SK-N-SH treated with all-trans-retinoic acid at 6 μM for 48 hours (cell line): Measurements from ENCODE around the gene MAP7D1.

ENCODE experiments used
- ATAC-seq: fragments of 200-7000 bp; cut with Tn5 transposase; 3 replicates; pipeline ENCODE4 v1.9.1; 2020; ENCODE audit warnings: mild to moderate bottlenecking, moderate library complexity
- ARNTL ChIP-seq: fragments of 450-650 bp; formaldehyde crosslinking; IDR thresholded peaks from 2 replicates; pipeline ENCODE4 v1.5.0; 2020; ENCODE audit warnings: low read depth, mild to moderate bottlenecking, moderate library complexity, borderline replicate concordance
- BACH2 ChIP-seq: fragments of 250-450 bp; sonication (Bioruptor Pico); IDR thresholded peaks from 2 replicates; pipeline ENCODE4 v1.9.0; 2021; ENCODE audit warnings: mild to moderate bottlenecking, borderline replicate concordance
- CREB5 ChIP-seq: fragments of 250-450 bp; sonication (Bioruptor Pico); IDR thresholded peaks from 2 replicates; pipeline ENCODE4 v1.5.1; 2020; ENCODE audit warnings: low read depth, mild to moderate bottlenecking, moderate library complexity
- CSDC2 ChIP-seq: fragments of 250-450 bp; sonication (Bioruptor Pico); IDR thresholded peaks from 2 replicates; pipeline ENCODE4 v1.5.0; 2020; ENCODE audit warnings: mild to moderate bottlenecking, moderate library complexity
- CSRNP3 ChIP-seq: fragments of 250-450 bp; sonication (Bioruptor Pico); IDR thresholded peaks from 2 replicates; pipeline ENCODE4 v1.5.1; 2021; ENCODE audit warnings: mild to moderate bottlenecking, moderate library complexity
- ESRRG ChIP-seq: fragments of 250-450 bp; sonication (Bioruptor Pico); IDR thresholded peaks from 2 replicates; pipeline ENCODE4 v1.6.1; 2021; ENCODE audit warnings: mild to moderate bottlenecking
- GLIS3 ChIP-seq: fragments of 250-450 bp; sonication (Bioruptor Pico); IDR thresholded peaks from 2 replicates; pipeline ENCODE4 v1.5.0; 2020; ENCODE audit warnings: mild to moderate bottlenecking, moderate library complexity
- ISL1 ChIP-seq: fragments of 250-450 bp; sonication (Bioruptor Pico); IDR thresholded peaks from 2 replicates; pipeline ENCODE4 v2.1.2; 2022; ENCODE audit warnings: mild to moderate bottlenecking, moderate library complexity
- OSR1 ChIP-seq: fragments of 250-450 bp; sonication (Bioruptor Pico); IDR thresholded peaks from 2 replicates; pipeline ENCODE4 v1.8.0; 2022; ENCODE audit warnings: moderate library complexity, mild to moderate bottlenecking, inconsistent platforms
- PATZ1 ChIP-seq: fragments of 250-450 bp; sonication (Bioruptor Pico); IDR thresholded peaks from 2 replicates; pipeline ENCODE4 v1.8.0; 2020; ENCODE audit warnings: mild to moderate bottlenecking, moderate library complexity, borderline replicate concordance
- PPARA ChIP-seq: fragments of 250-450 bp; sonication (Bioruptor Pico); IDR thresholded peaks from 2 replicates; pipeline ENCODE4 v1.5.0; 2020; ENCODE audit warnings: mild to moderate bottlenecking, borderline replicate concordance
- RARB ChIP-seq: fragments of 250-450 bp; sonication (Bioruptor Pico); IDR thresholded peaks from 2 replicates; pipeline ENCODE4 v1.8.0; 2021; ENCODE audit warnings: mild to moderate bottlenecking, moderate library complexity
- SNAI2 ChIP-seq: fragments of 250-450 bp; sonication (Bioruptor Pico); IDR thresholded peaks from 2 replicates; pipeline ENCODE4 v1.5.0; 2020; ENCODE audit warnings: mild to moderate bottlenecking, moderate library complexity
- TCF4 ChIP-seq: fragments of 250-450 bp; sonication (Bioruptor Pico); IDR thresholded peaks from 2 replicates; pipeline ENCODE4 v1.8.0; 2021; ENCODE audit warnings: mild to moderate bottlenecking, moderate library complexity, borderline replicate concordance
- TOX ChIP-seq: fragments of 250-450 bp; sonication (Bioruptor Pico); IDR thresholded peaks from 2 replicates; pipeline ENCODE4 v1.8.0; 2021; ENCODE audit warnings: mild to moderate bottlenecking, moderate library complexity, borderline replicate concordance
- ZC3H10 ChIP-seq: fragments of 250-450 bp; sonication (Bioruptor Pico); IDR thresholded peaks from 2 replicates; pipeline ENCODE4 v1.5.1; 2021; ENCODE audit warnings: mild to moderate bottlenecking, moderate library complexity
- ZFP3 ChIP-seq: fragments of 250-450 bp; sonication (Bioruptor Pico); IDR thresholded peaks from 2 replicates; pipeline ENCODE4 v1.5.0; 2020; ENCODE audit warnings: mild to moderate bottlenecking, moderate library complexity
- ZFP30 ChIP-seq: fragments of 450-650 bp; formaldehyde crosslinking; IDR thresholded peaks from 2 replicates; pipeline ENCODE4 v1.5.0; 2022; ENCODE audit warnings: mild to moderate bottlenecking, moderate library complexity
- ZNF565 ChIP-seq: fragments of 450-650 bp; formaldehyde crosslinking; conservative IDR thresholded peaks from 2 replicates; pipeline ENCODE4 v1.5.0; 2020; ENCODE audit warnings: low read depth, mild to moderate bottlenecking, moderate library complexity
- ZNF70 ChIP-seq: fragments of 450-650 bp; formaldehyde crosslinking; IDR thresholded peaks from 2 replicates; pipeline ENCODE4 v1.5.0; 2020; ENCODE audit warnings: mild to moderate bottlenecking, moderate library complexity
- ZNF8 ChIP-seq: fragments of 450-650 bp; formaldehyde crosslinking; IDR thresholded peaks from 2 replicates; pipeline ENCODE4 v1.5.0; 2020; ENCODE audit warnings: mild to moderate bottlenecking, moderate library complexity
- TF ChIP-seq, protein P1 (sequence below): fragments of 250-450 bp; sonication (Bioruptor Pico); IDR thresholded peaks from 2 replicates; pipeline ENCODE4 v1.5.0; 2020; ENCODE audit warnings: mild to moderate bottlenecking, moderate library complexity

The MAP7D1 gene

GRCh38 chr1:36203027-36203553, 47.1 kb downstream of the MAP7D1 start (continued):
- TF ChIP-seq ARNTL (CRISPR knock-in tag): no peak
- TF ChIP-seq ZFP3 (CRISPR knock-in tag): no peak
- no peak for TF ChIP-seq CREB5 (CRISPR knock-in tag)

DNA sequence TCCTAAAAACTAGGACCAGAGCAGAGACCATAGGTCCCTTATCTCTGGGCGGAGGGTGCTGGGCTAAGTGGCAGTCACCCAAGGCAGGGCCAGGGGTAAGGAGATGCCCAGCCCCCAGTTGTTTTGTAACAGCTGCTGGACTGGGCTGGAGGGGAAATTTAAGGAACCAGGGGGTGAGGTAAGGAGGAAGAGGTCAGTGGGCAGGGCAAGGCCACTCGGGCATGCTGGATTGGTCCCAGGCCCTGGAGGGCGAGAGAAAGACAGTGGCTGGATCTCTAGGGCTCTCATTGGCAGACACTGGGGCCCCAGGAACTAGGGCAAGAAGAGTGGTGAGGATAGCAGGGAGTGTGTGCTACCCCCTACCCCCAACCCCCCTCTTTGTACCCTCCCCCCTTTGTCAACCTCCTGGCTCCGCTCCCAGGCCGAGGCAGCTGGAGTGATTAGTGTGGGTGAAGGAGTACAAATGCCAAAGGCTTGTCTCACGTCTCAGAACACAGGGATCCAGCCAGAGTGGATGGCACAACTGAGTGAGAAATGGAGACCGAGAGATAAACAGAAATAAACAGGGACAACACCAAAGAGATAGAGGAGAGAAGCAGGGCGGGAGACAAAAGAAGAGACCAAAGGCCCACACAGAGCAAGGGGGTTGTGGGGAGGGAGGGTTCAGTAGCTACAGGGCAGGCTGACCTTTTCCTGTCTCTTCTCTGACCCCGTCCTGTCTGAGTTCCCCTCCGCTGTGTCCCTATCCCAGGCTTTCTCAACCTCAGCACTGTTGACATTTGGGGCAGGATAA, 47.8 kb downstream of the MAP7D1 start:
- peak; percentile 82 for ATAC-seq
- TF ChIP-seq ZC3H10 (CRISPR knock-in tag): no peak
- no peak for TF ChIP-seq ZNF8 (CRISPR knock-in tag)
- TF ChIP-seq ESRRG (CRISPR knock-in tag): no peak
- no peak for TF ChIP-seq ZFP3 (CRISPR knock-in tag)
- TF ChIP-seq ZNF565: no peak
- no peak for TF ChIP-seq ARNTL (CRISPR knock-in tag)
- no peak for TF ChIP-seq RARB
- TF ChIP-seq, protein P1, sequence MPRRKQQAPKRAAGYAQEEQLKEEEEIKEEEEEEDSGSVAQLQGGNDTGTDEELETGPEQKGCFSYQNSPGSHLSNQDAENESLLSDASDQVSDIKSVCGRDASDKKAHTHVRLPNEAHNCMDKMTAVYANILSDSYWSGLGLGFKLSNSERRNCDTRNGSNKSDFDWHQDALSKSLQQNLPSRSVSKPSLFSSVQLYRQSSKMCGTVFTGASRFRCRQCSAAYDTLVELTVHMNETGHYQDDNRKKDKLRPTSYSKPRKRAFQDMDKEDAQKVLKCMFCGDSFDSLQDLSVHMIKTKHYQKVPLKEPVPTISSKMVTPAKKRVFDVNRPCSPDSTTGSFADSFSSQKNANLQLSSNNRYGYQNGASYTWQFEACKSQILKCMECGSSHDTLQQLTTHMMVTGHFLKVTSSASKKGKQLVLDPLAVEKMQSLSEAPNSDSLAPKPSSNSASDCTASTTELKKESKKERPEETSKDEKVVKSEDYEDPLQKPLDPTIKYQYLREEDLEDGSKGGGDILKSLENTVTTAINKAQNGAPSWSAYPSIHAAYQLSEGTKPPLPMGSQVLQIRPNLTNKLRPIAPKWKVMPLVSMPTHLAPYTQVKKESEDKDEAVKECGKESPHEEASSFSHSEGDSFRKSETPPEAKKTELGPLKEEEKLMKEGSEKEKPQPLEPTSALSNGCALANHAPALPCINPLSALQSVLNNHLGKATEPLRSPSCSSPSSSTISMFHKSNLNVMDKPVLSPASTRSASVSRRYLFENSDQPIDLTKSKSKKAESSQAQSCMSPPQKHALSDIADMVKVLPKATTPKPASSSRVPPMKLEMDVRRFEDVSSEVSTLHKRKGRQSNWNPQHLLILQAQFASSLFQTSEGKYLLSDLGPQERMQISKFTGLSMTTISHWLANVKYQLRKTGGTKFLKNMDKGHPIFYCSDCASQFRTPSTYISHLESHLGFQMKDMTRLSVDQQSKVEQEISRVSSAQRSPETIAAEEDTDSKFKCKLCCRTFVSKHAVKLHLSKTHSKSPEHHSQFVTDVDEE (CRISPR knock-in tag): no peak
- no peak for TF ChIP-seq ZNF70
- no peak for TF ChIP-seq PPARA
- TF ChIP-seq GLIS3 (CRISPR knock-in tag): no peak
- no peak for TF ChIP-seq PATZ1 (CRISPR knock-in tag)
- no peak for TF ChIP-seq SNAI2 (CRISPR knock-in tag)
- no peak for TF ChIP-seq CSRNP3 (CRISPR knock-in tag)
- no peak for TF ChIP-seq ZFP30
- no peak for TF ChIP-seq CREB5 (CRISPR knock-in tag)
- TF ChIP-seq CSDC2: no peak
- no peak for TF ChIP-seq ISL1 (CRISPR knock-in tag)
- no peak for TF ChIP-seq TCF4 (CRISPR knock-in tag)

- ATAC-seq: no peak
- no peak for TF ChIP-seq CSRNP3 (CRISPR knock-in tag)
- TF ChIP-seq GLIS3 (CRISPR knock-in tag): no peak
- no peak for TF ChIP-seq SNAI2 (CRISPR knock-in tag)
- TF ChIP-seq RARB: no peak
- TF ChIP-seq, protein P1 (CRISPR knock-in tag): no peak
- TF ChIP-seq CREB5 (CRISPR knock-in tag): no peak
- TF ChIP-seq OSR1 (CRISPR knock-in tag): no peak
- TF ChIP-seq BACH2 (CRISPR knock-in tag): no peak
- no peak for TF ChIP-seq ZNF8 (CRISPR knock-in tag)
- TF ChIP-seq TOX (CRISPR knock-in tag): no peak
- TF ChIP-seq TCF4 (CRISPR knock-in tag): no peak
These were observed 48.5 kb downstream of the MAP7D1 start for GRCh38 chr1:36204347-36204909.
